ENCODE data around the gene CSMD2. TPM values are rescaled to one million over a fixed set of nuclear protein-coding genes. Genes with fewer than 3 reads are reported as not detected.

CSMD2 gene
- total RNA-seq, 1 experiment from 2014 or later: 13.2 TPM

DNA sequence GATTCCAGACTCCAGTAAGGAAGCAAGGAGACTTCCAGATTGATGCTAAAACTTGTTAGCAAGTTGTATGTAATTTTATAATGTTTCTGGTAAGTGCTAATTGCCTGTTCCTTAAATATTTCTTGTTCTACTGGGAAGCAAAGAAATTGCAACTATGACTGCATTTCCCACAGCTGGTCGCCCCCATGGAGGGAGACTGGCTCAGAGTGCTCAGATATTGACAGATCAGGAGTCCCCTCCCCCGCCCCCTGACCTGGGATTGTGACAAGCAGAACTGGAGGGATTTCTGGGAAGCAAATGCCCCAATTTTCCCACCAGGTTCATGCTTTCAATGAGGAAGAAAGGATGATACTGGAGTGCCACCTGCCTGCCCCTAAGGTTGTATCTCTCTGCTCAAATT, 383.4 kb downstream of the CSMD2 start (continued):
- no peak for TF ChIP-seq ZBTB21 (CRISPR knock-in tag; IDR thresholded peaks at IDR 0.05; ENCODE audit: borderline replicate concordance)
- TF ChIP-seq, protein P1, sequence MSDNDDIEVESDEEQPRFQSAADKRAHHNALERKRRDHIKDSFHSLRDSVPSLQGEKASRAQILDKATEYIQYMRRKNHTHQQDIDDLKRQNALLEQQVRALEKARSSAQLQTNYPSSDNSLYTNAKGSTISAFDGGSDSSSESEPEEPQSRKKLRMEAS (CRISPR knock-in tag; IDR thresholded peaks at IDR 0.05): no peak
- TF ChIP-seq, protein P2, sequence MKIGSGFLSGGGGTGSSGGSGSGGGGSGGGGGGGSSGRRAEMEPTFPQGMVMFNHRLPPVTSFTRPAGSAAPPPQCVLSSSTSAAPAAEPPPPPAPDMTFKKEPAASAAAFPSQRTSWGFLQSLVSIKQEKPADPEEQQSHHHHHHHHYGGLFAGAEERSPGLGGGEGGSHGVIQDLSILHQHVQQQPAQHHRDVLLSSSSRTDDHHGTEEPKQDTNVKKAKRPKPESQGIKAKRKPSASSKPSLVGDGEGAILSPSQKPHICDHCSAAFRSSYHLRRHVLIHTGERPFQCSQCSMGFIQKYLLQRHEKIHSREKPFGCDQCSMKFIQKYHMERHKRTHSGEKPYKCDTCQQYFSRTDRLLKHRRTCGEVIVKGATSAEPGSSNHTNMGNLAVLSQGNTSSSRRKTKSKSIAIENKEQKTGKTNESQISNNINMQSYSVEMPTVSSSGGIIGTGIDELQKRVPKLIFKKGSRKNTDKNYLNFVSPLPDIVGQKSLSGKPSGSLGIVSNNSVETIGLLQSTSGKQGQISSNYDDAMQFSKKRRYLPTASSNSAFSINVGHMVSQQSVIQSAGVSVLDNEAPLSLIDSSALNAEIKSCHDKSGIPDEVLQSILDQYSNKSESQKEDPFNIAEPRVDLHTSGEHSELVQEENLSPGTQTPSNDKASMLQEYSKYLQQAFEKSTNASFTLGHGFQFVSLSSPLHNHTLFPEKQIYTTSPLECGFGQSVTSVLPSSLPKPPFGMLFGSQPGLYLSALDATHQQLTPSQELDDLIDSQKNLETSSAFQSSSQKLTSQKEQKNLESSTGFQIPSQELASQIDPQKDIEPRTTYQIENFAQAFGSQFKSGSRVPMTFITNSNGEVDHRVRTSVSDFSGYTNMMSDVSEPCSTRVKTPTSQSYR (CRISPR knock-in tag; IDR thresholded peaks at IDR 0.05): no peak
- no peak for TF ChIP-seq NR1H2 (CRISPR knock-in tag; IDR thresholded peaks at IDR 0.05)
- TF ChIP-seq, protein P3, sequence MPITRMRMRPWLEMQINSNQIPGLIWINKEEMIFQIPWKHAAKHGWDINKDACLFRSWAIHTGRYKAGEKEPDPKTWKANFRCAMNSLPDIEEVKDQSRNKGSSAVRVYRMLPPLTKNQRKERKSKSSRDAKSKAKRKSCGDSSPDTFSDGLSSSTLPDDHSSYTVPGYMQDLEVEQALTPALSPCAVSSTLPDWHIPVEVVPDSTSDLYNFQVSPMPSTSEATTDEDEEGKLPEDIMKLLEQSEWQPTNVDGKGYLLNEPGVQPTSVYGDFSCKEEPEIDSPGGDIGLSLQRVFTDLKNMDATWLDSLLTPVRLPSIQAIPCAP (CRISPR knock-in tag; IDR thresholded peaks at IDR 0.05): no peak

DNA sequence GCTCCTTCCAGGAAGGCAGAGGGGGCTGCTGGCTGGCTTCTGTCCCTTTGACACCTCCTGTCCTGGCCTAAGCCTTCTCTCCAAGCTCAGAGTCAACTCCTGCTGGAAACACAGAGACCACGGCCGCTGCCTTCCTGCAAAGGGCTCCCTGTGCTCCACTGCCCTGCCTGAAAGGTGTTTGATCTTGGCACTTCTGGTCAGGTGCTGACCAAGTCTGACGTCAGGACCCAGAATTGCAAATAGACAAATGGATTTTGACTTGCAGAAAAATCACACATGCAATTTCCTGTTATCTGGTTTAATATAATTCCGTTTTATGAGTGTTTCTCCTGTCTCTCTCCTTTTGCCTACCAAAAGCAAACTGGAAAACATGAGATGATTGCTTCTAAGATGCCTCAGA, 387.7 kb downstream of the CSMD2 start:
- Mint-ChIP-seq H3K36me3 (peaks cover 10% of the 10 kb centered on the region; the same call in 1 of the 2 replicates), H3K27ac (no peak overlapping the region), H3K4me1 (no peaks in the 10 kb centered on the region), H3K27me3 (ENCODE audit: low read depth) (no peaks in the 10 kb centered on the region; the same call in 1 of the 2 replicates), H3K9me3 (no peaks in the 10 kb centered on the region), H3K4me3 (no peak overlapping the region)
- ChIA-PET POLR2A (no interaction called here), CTCF (no interaction called here)
- no peak for TF ChIP-seq JAZF1 (CRISPR knock-in tag; IDR thresholded peaks at IDR 0.05)
- TF ChIP-seq ZNF263 (CRISPR knock-in tag; IDR thresholded peaks at IDR 0.05; ENCODE audit: low read depth): no peak
- no peak for TF ChIP-seq ELF4 (CRISPR knock-in tag; IDR thresholded peaks at IDR 0.05; ENCODE audit: low read depth)
- TF ChIP-seq, protein P4, sequence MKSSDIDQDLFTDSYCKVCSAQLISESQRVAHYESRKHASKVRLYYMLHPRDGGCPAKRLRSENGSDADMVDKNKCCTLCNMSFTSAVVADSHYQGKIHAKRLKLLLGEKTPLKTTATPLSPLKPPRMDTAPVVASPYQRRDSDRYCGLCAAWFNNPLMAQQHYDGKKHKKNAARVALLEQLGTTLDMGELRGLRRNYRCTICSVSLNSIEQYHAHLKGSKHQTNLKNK (CRISPR knock-in tag; IDR thresholded peaks at IDR 0.05): no peak
- TF ChIP-seq NFATC4 (CRISPR knock-in tag; IDR thresholded peaks at IDR 0.05): no peak
- no peak for TF ChIP-seq OVOL2 (CRISPR knock-in tag; IDR thresholded peaks at IDR 0.05; ENCODE audit: borderline replicate concordance)
- no peak for TF ChIP-seq GTF2I (CRISPR knock-in tag; conservative IDR thresholded peaks at IDR 0.05)
- TF ChIP-seq, protein P5, sequence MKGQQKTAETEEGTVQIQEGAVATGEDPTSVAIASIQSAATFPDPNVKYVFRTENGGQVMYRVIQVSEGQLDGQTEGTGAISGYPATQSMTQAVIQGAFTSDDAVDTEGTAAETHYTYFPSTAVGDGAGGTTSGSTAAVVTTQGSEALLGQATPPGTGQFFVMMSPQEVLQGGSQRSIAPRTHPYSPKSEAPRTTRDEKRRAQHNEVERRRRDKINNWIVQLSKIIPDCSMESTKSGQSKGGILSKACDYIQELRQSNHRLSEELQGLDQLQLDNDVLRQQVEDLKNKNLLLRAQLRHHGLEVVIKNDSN (CRISPR knock-in tag; IDR thresholded peaks at IDR 0.05): no peak
- no peak for TF ChIP-seq JUN (CRISPR knock-in tag; IDR thresholded peaks at IDR 0.05)
- TF ChIP-seq NR1H2 (CRISPR knock-in tag; IDR thresholded peaks at IDR 0.05): no peak
- TF ChIP-seq, protein P3 (CRISPR knock-in tag; IDR thresholded peaks at IDR 0.05): no peak
- TF ChIP-seq MXD4 (CRISPR knock-in tag; IDR thresholded peaks at IDR 0.05; ENCODE audit: borderline replicate concordance): no peak
- TF ChIP-seq, protein P6, sequence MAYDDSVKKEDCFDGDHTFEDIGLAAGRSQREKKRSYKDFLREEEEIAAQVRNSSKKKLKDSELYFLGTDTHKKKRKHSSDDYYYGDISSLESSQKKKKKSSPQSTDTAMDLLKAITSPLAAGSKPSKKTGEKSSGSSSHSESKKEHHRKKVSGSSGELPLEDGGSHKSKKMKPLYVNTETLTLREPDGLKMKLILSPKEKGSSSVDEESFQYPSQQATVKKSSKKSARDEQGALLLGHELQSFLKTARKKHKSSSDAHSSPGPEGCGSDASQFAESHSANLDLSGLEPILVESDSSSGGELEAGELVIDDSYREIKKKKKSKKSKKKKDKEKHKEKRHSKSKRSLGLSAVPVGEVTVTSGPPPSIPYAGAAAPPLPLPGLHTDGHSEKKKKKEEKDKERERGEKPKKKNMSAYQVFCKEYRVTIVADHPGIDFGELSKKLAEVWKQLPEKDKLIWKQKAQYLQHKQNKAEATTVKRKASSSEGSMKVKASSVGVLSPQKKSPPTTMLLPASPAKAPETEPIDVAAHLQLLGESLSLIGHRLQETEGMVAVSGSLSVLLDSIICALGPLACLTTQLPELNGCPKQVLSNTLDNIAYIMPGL (CRISPR knock-in tag; IDR thresholded peaks at IDR 0.05): no peak
- TF ChIP-seq, protein P7, sequence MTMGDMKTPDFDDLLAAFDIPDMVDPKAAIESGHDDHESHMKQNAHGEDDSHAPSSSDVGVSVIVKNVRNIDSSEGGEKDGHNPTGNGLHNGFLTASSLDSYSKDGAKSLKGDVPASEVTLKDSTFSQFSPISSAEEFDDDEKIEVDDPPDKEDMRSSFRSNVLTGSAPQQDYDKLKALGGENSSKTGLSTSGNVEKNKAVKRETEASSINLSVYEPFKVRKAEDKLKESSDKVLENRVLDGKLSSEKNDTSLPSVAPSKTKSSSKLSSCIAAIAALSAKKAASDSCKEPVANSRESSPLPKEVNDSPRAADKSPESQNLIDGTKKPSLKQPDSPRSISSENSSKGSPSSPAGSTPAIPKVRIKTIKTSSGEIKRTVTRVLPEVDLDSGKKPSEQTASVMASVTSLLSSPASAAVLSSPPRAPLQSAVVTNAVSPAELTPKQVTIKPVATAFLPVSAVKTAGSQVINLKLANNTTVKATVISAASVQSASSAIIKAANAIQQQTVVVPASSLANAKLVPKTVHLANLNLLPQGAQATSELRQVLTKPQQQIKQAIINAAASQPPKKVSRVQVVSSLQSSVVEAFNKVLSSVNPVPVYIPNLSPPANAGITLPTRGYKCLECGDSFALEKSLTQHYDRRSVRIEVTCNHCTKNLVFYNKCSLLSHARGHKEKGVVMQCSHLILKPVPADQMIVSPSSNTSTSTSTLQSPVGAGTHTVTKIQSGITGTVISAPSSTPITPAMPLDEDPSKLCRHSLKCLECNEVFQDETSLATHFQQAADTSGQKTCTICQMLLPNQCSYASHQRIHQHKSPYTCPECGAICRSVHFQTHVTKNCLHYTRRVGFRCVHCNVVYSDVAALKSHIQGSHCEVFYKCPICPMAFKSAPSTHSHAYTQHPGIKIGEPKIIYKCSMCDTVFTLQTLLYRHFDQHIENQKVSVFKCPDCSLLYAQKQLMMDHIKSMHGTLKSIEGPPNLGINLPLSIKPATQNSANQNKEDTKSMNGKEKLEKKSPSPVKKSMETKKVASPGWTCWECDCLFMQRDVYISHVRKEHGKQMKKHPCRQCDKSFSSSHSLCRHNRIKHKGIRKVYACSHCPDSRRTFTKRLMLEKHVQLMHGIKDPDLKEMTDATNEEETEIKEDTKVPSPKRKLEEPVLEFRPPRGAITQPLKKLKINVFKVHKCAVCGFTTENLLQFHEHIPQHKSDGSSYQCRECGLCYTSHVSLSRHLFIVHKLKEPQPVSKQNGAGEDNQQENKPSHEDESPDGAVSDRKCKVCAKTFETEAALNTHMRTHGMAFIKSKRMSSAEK (CRISPR knock-in tag; IDR thresholded peaks at IDR 0.05; ENCODE audit: borderline replicate concordance): no peak
- no peak for TF ChIP-seq FOXP1 (CRISPR knock-in tag; IDR thresholded peaks at IDR 0.05; ENCODE audit: borderline replicate concordance)
- no peak for TF ChIP-seq TCF7 (CRISPR knock-in tag; IDR thresholded peaks at IDR 0.05; ENCODE audit: low read depth)
- TF ChIP-seq, protein P8, sequence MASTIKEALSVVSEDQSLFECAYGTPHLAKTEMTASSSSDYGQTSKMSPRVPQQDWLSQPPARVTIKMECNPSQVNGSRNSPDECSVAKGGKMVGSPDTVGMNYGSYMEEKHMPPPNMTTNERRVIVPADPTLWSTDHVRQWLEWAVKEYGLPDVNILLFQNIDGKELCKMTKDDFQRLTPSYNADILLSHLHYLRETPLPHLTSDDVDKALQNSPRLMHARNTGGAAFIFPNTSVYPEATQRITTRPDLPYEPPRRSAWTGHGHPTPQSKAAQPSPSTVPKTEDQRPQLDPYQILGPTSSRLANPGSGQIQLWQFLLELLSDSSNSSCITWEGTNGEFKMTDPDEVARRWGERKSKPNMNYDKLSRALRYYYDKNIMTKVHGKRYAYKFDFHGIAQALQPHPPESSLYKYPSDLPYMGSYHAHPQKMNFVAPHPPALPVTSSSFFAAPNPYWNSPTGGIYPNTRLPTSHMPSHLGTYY (CRISPR knock-in tag; IDR thresholded peaks at IDR 0.05): no peak
- TF ChIP-seq SMAD3 (CRISPR knock-in tag; IDR thresholded peaks at IDR 0.05; ENCODE audit: borderline replicate concordance): no peak
- DNase-seq (ENCODE audit: low spot score): no peak
- no peak for ATAC-seq

Measured in WTC11 (cell line).